ENCODE measurements around the gene ZNF24. TPM values are rescaled to one million over a fixed set of nuclear protein-coding genes. Genes with fewer than 3 reads are reported as not detected.

The ZNF24 gene
- total RNA-seq, 1 donor from 2014 or later, result 50.2 TPM

DNA sequence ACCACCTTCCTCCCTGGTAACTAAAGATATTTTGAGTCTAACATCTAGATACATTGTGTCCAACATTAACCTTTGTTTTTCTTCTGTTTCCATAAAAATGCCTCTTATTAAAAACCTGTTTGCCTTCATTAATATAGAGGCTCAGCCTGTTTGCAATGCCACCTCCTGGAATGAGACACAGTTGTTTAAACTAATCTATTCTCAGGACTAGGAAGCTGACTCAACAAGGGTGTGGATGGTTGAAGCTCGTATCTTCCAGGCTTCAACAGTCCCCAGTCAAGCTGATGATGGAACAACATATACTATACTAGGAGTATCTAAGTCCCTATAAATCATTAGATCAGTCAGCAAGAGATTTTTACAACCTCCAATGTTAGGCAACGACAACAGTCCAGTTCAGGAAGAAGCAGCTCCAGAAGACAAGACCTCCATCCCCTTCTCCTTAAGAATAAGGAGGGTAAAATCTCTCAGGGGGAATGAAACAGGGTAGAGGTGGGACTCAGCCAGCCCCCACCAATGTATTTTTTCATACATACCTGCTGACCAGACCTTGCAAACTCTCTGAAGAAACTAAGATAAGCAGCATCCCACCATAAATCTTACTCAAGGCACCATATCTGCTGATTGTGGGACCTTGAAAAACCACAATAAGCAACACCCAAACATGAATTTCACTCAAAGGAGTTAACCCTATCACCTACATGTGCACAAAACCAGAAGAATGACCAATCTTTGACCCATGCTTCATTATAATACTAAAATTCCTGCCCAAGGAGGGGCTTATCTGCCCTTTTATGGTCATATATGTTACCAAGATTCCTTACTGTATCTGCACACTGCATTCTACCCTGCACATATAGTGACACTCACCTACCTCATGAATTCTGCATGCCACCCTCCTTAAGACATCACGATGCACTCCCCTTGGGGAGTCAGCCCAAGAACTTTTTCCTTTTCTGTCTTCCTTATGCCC is 21.4 kb downstream of the ZNF24 start:
- intact Hi-C loops (cut with DNase I), result no loop called here
- ATAC-seq, result no peak
- no peak for DNase-seq (ENCODE audit: missing footprints)

DNA sequence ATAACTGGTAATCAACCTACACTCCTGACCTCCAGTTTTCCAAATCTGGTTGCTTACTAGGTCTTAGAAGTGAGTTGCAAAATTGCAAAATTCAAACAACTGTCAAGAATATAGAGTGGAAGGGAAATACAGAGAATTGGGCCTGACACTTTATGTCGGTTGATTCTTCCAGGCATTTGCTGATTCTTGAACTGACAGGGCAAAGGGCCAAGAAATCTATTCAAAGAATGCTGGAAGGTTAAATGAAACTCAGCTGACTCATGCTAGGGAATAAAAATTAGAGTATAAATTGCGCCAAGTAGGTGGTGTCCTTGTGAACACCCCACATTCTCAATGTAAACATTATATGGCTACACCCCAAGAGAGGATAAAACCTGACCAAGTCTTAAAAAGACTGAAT is 32.7 kb downstream of the ZNF24 start:
- intact Hi-C loops (cut with DNase I), result no loop called here
- DNase-seq (ENCODE audit: missing footprints) (no peak), ATAC-seq (no peak)

DNA sequence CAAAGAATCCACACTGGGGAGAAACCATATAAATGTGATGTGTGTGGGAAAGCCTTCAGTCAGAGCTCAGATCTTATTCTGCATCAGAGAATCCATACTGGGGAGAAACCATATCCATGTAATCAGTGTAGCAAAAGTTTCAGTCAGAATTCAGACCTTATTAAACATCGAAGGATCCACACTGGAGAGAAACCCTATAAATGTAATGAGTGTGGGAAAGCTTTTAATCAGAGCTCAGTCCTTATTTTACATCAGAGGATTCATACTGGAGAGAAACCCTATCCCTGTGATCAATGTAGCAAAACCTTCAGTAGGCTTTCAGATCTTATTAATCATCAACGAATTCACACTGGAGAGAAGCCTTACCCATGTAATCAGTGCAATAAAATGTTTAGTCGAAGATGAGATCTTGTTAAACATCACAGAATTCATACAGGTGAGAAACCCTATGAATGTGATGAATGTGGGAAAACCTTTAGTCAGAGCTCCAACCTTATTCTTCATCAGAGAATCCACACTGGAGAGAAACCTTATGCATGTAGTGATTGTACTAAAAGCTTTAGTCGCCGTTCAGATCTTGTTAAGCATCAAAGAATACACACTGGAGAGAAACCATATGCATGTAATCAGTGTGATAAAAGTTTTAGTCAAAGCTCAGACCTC is 37.5 kb downstream of the ZNF24 start:
- ATAC-seq (no peak), DNase-seq (ENCODE audit: missing footprints) (no peak)
- intact Hi-C loops (cut with DNase I), result no loop called here

DNA sequence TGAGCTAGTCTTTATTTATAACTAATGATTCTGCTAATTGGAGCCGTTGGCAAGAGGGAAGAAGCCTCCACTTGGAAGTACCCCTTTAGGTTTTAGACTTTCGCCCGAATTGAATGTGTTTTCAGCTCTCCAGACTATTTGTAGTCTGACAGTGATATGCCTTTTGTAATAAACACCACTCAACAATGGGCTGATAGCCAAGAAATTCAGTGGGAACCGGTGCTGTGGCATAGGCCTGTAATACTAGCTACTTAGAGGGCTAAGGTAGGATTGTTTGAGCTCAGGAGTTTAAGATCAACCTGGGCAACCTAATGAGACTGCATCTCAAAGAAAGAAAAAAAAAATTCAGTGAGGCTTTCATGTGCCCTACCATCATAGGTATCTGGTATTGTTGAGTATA is 40.6 kb downstream of the ZNF24 start:
- ATAC-seq, result no peak
- no peak for DNase-seq (ENCODE audit: missing footprints)
- intact Hi-C loops (cut with DNase I), result no loop called here

DNA sequence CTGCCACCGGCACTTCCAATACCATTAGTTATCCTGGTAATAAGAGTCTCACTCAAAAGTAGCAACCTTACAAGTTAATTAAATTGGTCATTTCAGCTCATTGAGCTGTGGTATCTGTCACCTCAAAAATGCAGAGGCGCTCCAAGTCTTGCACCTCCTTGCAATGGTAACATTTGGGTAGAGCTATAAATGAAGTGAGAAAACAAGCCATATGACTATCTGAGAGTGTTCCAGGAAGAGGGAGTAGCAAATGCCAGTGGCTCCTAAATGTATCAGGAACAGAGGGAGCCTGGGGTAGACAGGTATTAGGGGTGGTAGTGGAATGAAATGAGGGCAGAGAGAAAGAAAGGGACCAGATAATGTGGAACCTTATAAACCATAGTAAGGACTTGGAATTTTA is 48.2 kb downstream of the ZNF24 start:
- ATAC-seq (no peak), DNase-seq (ENCODE audit: missing footprints) (no peak)
- intact Hi-C loops (cut with DNase I), result no loop called here

DNA sequence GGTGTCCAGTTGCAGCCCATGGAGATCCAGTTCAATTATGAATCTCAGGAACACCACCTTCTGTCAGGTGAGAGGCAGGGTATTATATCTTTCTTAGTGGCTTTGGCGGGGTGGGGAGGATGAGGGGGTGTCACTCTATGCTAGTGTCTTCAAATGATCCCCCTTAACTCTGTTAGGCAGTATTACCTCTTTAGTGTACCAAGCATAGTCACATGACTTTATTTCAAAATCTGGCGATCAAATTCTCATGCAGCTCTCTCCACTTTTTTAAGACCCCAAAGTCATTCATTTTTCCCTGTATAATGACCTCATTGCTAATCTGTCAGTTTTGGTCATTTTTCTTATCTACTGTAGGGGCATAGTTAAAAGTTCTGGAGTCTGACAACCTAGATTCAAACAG is 53.1 kb downstream of the ZNF24 start:
- ATAC-seq, result no peak

DNA sequence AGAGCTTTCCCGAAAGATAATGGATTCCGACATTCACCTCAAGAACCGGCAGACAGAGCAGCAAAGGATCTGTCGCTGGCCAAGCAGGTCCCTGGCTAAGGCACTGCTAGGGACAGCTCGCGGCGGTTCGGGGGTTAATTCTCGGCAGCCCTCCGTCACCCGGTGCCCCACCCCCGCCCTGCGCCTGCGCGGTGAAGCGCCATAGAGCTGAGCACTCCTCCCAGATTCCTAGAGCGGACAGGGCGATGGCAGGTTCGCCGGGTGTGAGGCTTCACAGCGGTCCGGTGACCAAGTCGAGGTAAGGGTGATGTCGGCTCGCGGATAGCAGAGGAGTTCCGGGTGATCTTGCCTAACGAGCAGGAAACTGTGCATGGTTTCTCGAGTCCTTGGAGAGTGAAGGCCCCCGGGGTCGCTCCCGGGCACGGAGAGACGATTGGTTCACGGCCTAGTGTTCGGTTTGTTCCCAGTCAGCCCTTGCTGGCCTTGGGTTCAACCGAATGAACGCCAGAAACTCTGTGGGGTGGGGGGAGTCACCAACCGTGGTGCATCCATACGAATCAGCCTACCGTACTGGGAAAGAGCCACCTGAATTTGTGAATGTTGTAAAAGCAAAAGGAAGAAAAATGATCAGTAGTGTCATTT is 54.0 kb downstream of the ZNF24 start, which contains the start of gene ZSCAN30:
Gene ZSCAN30, minus strand, starts transcription at position 136 of the 642 bp plus-strand sequence. CDS start 25,877 bp downstream, outside the sequence.
- intact Hi-C loops (cut with DNase I), result loop anchor here (1.0 kb wide), 2 partner anchors 49 to 54 kb away; partner anchors contain the start of genes ZNF24 and ZNF397
- ATAC-seq (peak; percentile 99), DNase-seq (ENCODE audit: missing footprints) (peak; percentile 95)

More for the DNA sequence above, 53.1 kb downstream of the ZNF24 start:
- intact Hi-C loops (cut with DNase I), result no loop called here
- no peak for DNase-seq (ENCODE audit: missing footprints)

DNA sequence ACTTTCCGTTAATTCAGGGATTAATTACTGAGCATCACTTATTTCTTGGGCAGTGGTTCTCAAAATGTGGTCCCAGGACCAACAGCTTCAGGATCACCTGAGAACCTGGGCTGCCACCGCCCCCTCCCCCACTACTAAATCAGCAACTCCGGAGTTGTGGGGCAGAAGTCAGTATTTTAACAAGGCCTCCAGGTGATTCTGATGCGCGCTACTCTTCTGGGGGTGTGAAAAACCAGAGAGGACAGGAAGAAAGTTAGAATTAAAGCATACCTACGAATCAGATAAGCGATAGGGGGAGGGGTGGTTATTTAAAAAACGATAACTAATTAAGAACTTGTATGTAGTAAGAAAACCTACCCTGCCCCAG is 54.5 kb downstream of the ZNF24 start:
- intact Hi-C loops (cut with DNase I), result loop anchor here (1.0 kb wide), 2 partner anchors 48 to 55 kb away; partner anchors contain the start of genes ZNF24 and ZNF397
- no peak for ATAC-seq
- DNase-seq (ENCODE audit: missing footprints), result peak; percentile 52

DNA sequence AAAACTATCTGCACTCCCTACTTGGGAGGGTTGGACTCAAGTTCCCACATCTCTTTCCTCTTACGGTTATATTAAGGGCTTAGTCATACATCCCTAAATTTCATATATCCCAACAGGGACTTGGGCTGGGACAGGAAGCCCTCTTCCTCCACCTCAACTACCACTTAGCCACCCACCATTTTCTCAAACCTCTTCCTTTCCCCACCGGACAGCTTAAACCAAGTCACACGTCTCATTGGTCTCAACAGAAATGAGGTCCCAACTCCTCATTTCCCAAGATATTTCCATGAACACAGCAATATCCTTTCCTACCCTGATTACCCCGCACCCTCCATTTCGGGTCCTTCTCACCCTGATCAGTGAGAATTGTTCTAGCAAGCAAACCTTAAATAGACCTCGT is 54.9 kb downstream of the ZNF24 start:
- no peak for ATAC-seq
- no peak for DNase-seq (ENCODE audit: missing footprints)
- intact Hi-C loops (cut with DNase I), result no loop called here

DNA sequence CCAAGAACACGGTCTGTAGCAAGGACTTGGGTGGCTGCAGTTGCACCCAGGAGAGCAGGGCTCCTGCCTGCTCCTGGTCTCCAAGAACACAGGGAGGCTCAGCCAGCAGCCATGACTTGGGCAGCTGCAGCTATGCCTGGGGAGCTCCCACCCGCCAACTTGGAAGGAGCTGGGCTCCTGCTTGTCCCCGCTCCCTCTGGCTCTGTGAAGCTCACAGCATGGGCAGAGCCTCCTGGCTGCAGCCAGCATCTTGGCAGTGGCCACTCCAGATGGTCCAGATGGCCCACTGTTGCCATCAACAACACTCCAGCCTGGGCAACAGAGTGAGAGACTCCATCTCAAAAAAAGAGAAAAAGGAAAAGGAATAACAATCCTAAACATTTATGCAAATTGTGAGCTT is 59.4 kb downstream of the ZNF24 start:
- intact Hi-C loops (cut with DNase I), result no loop called here
- no peak for ATAC-seq
- DNase-seq (ENCODE audit: missing footprints), result no peak

DNA sequence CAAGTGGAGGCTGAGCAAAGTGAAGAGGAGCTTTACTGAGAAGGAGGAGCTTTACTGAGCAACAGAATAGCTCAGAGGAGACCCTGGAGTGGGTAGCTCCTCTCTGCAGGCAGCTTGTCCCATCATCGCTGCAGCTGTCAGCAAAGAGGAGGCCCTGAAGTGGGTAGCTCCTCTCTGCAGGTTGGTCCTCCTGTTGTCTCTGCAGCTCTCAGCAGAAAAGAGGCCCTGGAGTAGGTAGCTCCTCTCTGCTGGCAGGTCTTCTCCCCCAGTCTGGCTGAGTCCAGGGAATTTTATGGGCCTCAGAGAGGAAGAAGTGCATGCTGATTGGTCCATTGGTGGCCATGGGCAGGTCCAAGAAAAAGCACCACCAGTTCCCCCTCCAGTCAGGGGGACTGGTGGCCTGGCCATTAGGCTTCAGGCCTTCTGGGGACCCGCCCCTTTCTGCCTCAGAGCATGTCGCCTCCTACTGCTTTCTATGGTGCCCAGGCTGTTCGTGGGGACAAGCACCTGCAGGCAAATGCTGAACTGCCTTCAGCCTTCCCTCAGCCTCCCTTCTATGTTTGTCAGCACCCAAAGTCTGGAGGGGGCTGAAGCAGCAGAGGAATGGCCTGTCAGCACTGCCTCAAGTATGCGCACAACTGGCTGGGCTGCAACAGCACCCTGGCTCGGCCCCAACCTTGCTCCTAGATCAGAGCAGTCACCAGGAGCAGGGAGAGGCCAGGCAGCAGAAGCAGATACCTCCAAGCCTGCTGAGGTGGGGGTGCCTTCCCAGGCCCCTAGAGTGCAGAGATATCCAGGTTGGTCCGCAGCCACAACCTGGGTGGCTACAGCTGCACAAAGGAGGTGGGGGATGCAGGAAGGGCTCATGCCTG is 60.1 kb downstream of the ZNF24 start:
- intact Hi-C loops (cut with DNase I), result no loop called here
- peak; percentile 54 for ATAC-seq
- peak; percentile 43 for DNase-seq (ENCODE audit: missing footprints)

DNA sequence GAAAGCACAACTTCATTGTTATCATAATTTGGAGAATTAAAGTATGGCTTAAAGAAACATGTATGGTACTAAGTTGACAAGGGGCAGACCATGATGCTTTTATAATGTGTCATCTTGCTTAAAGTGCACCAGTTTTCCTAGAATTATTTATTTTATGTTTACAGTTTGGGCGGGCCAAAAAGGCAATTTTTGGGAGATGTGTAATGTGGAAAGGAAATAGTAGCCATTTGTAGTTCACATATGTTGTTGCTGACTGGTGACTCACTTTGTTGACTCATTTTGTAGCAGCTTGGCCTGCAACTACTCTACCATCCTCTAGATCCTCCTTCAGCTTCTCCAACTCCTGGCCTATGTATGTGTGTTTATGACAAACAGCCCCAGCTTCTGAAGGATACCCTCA is 61.9 kb downstream of the ZNF24 start:
- DNase-seq (ENCODE audit: missing footprints), result no peak
- no peak for ATAC-seq
- intact Hi-C loops (cut with DNase I), result no loop called here

Other genes with a start within 250 kb of the ZNF24 start
- 15.5 TPM for gene ZNF397, start 103.4 kb downstream of the ZNF24 start, total RNA-seq
- 9.5 TPM for gene ZSCAN30, start 54.2 kb downstream of the ZNF24 start, total RNA-seq
- 0.70 TPM for gene ZNF396, start 32.9 kb upstream of the ZNF24 start, total RNA-seq
- gene INO80C, start 153.5 kb upstream of the ZNF24 start, total RNA-seq, result 21.3 TPM
- 53.2 TPM for gene GALNT1, start 237.3 kb upstream of the ZNF24 start, total RNA-seq

All from Right ventricle myocardium inferior (tissue), 1 donor.